Gastrocnemius medialis (tissue), 4 donors: ENCODE data around the gene CPED1.

Experiments
- CTCF ChIP-seq, 5 experiments: fragments of 450-650 bp in 3 of 5; fragments of 200-600 bp in 2 of 5; sonication (generic) in 2 of 5; IDR thresholded peaks in 4 of 5; conservative IDR thresholded peaks in 1 of 5; 1 replicate in 4 of 5; 2 replicates in 1 of 5; pipeline ENCODE4 v1.5.1; 2016 to 2019; ENCODE audit warnings: antibody characterized with exemption in 5 of 5, mild to moderate bottlenecking in 3 of 5, moderate library complexity in 3 of 5
- POLR2A ChIP-seq, 2 donors: fragments of 450-650 bp; IDR thresholded peaks; one replicate each; pipeline ENCODE4 v1.6.1; 2017; ENCODE audit warnings: antibody characterized with exemption in 2 of 2, mild to moderate bottlenecking in 2 of 2, moderate library complexity in 2 of 2

- TF ChIP-seq CTCF (IDR thresholded peaks at IDR 0.05 in 4 of 5, conservative IDR thresholded peaks at IDR 0.05 in 1 of 5): no peak
- TF ChIP-seq POLR2A (IDR thresholded peaks at IDR 0.05): no peak
These were observed 277.9 kb downstream of the CPED1 start for GRCh38 chr7:121266307-121266894.
